Stomach (tissue), 9 donors: ENCODE results near the gene ADGRD1. TPM values are rescaled to one million over a fixed set of nuclear protein-coding genes. Genes with fewer than 3 reads are reported as not detected.

ENCODE experiments used
- DNase-seq, 2 donors: peaks; one replicate each; pipeline versions ENCODE4 v3.0.0 to v3.0.0-alpha.2; 2013 to 2019
- H3K27ac ChIP-seq, 5 donors: fragments of 200-600 bp in 4 of 5; sonication (generic) in 4 of 5; one replicate each; pipeline ENCODE4 v1.5.1; 2013 to 2019; ENCODE audit warnings: mild to moderate bottlenecking in 1 of 5, moderate library complexity in 1 of 5
- H3K27me3 ChIP-seq, 3 donors: fragments of 200-600 bp; sonication (generic); one replicate each; pipeline ENCODE4 v1.5.1; 2017 to 2019; ENCODE audit warnings: mixed run types in 1 of 3
- H3K36me3 ChIP-seq, 4 donors: fragments of 200-600 bp; sonication (generic); 1 replicate in 3 of 4; 2 replicates in 1 of 4; pipeline ENCODE4 v1.5.1; 2016 to 2019
- H3K4me1 ChIP-seq, 4 donors: fragments of 200-600 bp; sonication (generic); one replicate each; pipeline ENCODE4 v1.5.1; 2016 to 2019
- H3K4me3 ChIP-seq, 4 donors: fragments of 200-600 bp; sonication (generic) in 3 of 4; one replicate each; pipeline ENCODE4 v1.5.1; 2016 to 2019; ENCODE audit warnings: mild to moderate bottlenecking in 1 of 4
- H3K9me3 ChIP-seq, 4 donors: fragments of 200-600 bp; sonication (generic); one replicate each; pipeline ENCODE4 v1.5.1; 2016 to 2019
- CTCF ChIP-seq, 7 experiments: fragments of 450-650 bp in 4 of 7; fragments of 200-600 bp in 3 of 7; sonication (generic) in 3 of 7; IDR thresholded peaks; one replicate each; pipeline ENCODE4 v1.5.1; 2016 to 2019; ENCODE audit warnings: antibody characterized with exemption in 7 of 7, control low read depth in 2 of 7, mild to moderate bottlenecking in 1 of 7
- EP300 ChIP-seq: sonication (generic); formaldehyde crosslinking; IDR thresholded peaks from one replicate; pipeline ENCODE4 v1.6.1; 2017; ENCODE audit warnings: antibody characterized with exemption
- POLR2A ChIP-seq, 4 donors: fragments of 450-650 bp; IDR thresholded peaks; one replicate each; pipeline ENCODE4 v1.6.1; 2016; ENCODE audit warnings: antibody characterized with exemption in 4 of 4, control low read depth in 2 of 4, mild to moderate bottlenecking in 1 of 4, moderate library complexity in 1 of 4
- POLR2AphosphoS5 ChIP-seq, 3 donors: sonication (generic); formaldehyde crosslinking; IDR thresholded peaks; one replicate each; pipeline ENCODE4 v1.6.1; 2016; ENCODE audit warnings: antibody characterized with exemption in 3 of 3
- WGBS, 5 donors: extraction: QIAGEN DNeasy Blood & Tissue Kit in 3 of 5; methylation state at CpG; one replicate each; pipeline versions ENCODE4 v1.1.5 to v1.1.7; 2013 to 2018; 5-methylcytosine and 5-hydroxymethylcytosine counted together
- intact Hi-C: fragments of 100-400 bp; cut with DNase I; formaldehyde crosslinking; loops from one replicate; pipeline ENCODE4 v1.15.1; 2023; ENCODE audit warnings: low total_unique reads
- polyA plus RNA-seq, 3 donors: library from polyadenylated mRNA; stranded (reverse); fragments of 200-250 nt; gene quantifications; one replicate each; pipeline ENCODE4 v1.2.3, GENCODE V29; 2013
- total RNA-seq, 5 donors: library from RNA; depleted of rRNA; stranded (reverse); fragments of >200 nt; gene quantifications; one replicate each; pipeline versions ENCODE4 v1.1.0 to v1.2.3, GENCODE V29; 2014 to 2016
- donor health status: healthy with polysubstance abuse.
- donor health status: Bipolar disorder and iron deficiency.
- donor health status: healthy.

ADGRD1 gene
- total and polyA plus RNA-seq, 8 donors = 3.7 to 43.8 (median 15.4) TPM

DNA sequence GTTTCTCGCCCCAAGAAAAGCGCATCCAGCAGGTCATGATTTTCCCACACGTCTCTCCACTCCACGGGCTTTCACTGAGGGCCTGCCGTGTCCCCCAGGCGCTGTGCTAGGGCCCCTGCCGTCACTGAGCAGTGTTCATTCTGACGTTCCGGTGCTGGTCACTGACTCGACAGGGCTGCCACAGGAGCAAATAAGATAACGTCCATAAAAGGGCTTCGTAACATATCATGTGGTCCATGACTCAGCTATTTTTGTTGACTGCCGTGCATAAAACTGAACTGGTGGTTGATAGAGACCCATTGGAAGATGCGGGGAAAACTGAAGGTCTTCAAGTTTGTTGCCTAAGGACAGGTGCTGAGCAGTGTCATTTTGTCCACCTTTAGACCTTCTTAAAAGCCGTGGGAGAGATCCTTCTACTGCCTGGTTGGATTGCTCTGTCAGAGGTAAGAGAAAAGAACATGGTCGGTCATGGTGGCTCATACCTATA is 46.3 kb downstream of the ADGRD1 start:
- intact Hi-C loops = no loop called here
- DNase-seq = no peak
- H3K4me3 ChIP-seq = no peak overlapping the region
- peaks cover 0 to 16% (median 11%) of the 10 kb centered on the region in 4 donors for H3K4me1 ChIP-seq
- peaks cover 0 to 3% (median 0%) of the 10 kb centered on the region in 3 donors for H3K27me3 ChIP-seq
- H3K27ac ChIP-seq = peak overlapping the region in 1 of 5 donors; percentile 29
- H3K36me3 ChIP-seq = peaks cover 0 to 6% (median 4%) of the 10 kb centered on the region in 4 donors
- WGBS, 5 donors = 58 to 82% (median 72%) methylated on average over 16 of the region's 16 CpGs
- TF ChIP-seq POLR2AphosphoS5 (IDR thresholded peaks at IDR 0.05) (no peak), EP300 (no peak), CTCF (IDR thresholded peaks at IDR 0.05) (no peak), POLR2A (IDR thresholded peaks at IDR 0.05) (no peak)
- peaks cover 0 to 6% (median 0%) of the 10 kb centered on the region in 4 donors for H3K9me3 ChIP-seq

- Histone ChIP-seq H3K27ac (peak overlapping the region in 1 of 5 donors; percentile 80), H3K36me3 (peaks cover 0 to 11% (median 2%) of the 10 kb centered on the region in 4 donors), H3K4me3 (no peak overlapping the region), H3K4me1 (peaks cover 0 to 16% (median 11%) of the 10 kb centered on the region in 4 donors), H3K9me3 (peaks cover 0 to 6% (median 0%) of the 10 kb centered on the region in 4 donors), H3K27me3 (peaks cover 0 to 14% (median 0%) of the 10 kb centered on the region in 3 donors)
- 36 to 68% (median 47%) methylated on average over 1 of the region's 1 CpG for WGBS, 5 donors
- intact Hi-C loops = no loop called here
- TF ChIP-seq POLR2AphosphoS5 (IDR thresholded peaks at IDR 0.05) (no peak), POLR2A (IDR thresholded peaks at IDR 0.05) (no peak), EP300 (no peak), CTCF (IDR thresholded peaks at IDR 0.05) (no peak)
- DNase-seq = no peak
Measured at GRCh38 chr12:131001493-131001892, 47.8 kb downstream of the ADGRD1 start.

- WGBS, 5 donors = 20 to 46% (median 34%) methylated on average over 2 of the region's 2 CpGs
- no peak overlapping the region for H3K4me3 ChIP-seq
- H3K36me3 ChIP-seq = peaks cover 0 to 11% (median 2%) of the 10 kb centered on the region in 4 donors
- peak in 1 of 2 donors; percentile 64 for DNase-seq
- H3K27ac ChIP-seq = peak overlapping the region in 1 of 5 donors; percentile 80
- peaks cover 0 to 14% (median 0%) of the 10 kb centered on the region in 3 donors for H3K27me3 ChIP-seq
- peaks cover 4 to 23% (median 18%) of the 10 kb centered on the region in 4 donors for H3K4me1 ChIP-seq
- TF ChIP-seq EP300 (no peak), POLR2AphosphoS5 (IDR thresholded peaks at IDR 0.05) (no peak), POLR2A (IDR thresholded peaks at IDR 0.05) (no peak), CTCF (IDR thresholded peaks at IDR 0.05) (no peak)
- intact Hi-C loops = no loop called here
- H3K9me3 ChIP-seq = peaks cover 0 to 6% (median 0%) of the 10 kb centered on the region in 4 donors
Measured at GRCh38 chr12:131002216-131002631, 48.5 kb downstream of the ADGRD1 start.

DNA sequence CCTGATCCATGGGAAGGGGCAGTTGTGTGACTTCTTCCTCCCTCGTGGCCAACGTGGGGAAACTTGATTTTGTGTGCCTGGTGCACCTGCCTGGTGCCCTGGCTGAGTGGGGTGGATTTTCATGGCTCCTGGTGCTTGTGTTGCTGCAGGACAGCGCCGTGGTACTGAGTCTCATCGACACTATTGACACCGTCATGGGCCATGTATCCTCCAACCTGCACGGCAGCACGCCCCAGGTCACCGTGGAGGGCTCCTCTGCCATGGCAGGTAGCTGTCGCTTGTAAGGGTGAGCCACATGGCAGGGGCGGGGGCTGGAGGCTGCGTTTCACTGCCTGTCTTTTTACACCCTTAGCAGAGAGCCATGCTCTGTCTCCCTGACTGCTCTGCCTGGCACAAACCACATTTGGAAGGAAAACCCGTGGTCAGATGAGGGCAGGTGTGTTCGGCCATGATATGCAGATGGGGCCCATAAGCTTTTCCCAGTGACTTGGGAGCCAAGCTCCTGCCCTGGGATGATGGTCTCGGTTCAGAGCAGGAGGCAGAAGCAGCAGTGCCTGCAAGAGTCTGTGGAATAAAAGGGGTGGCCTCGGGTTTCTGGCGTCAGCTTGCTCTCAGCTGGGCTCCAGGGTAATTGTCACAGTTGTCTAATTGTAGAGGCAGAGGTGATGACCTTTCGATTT is 49.5 kb downstream of the ADGRD1 start:
- Histone ChIP-seq H3K36me3 (peaks cover 0 to 11% (median 2%) of the 10 kb centered on the region in 4 donors), H3K4me1 (peaks cover 6 to 33% (median 23%) of the 10 kb centered on the region in 4 donors), H3K27ac (peak overlapping the region in 1 of 5 donors; percentile 80), H3K27me3 (peaks cover 0 to 14% (median 0%) of the 10 kb centered on the region in 3 donors), H3K9me3 (peaks cover 0 to under 1% (median 0%) of the 10 kb centered on the region in 4 donors), H3K4me3 (no peak overlapping the region)
- 81 to 86% (median 84%) methylated on average over 17 to 18 of the region's 18 CpGs for WGBS, 5 donors
- no peak for TF ChIP-seq EP300
- no peak for TF ChIP-seq POLR2A (IDR thresholded peaks at IDR 0.05)
- TF ChIP-seq POLR2AphosphoS5 (IDR thresholded peaks at IDR 0.05) = no peak
- TF ChIP-seq CTCF (IDR thresholded peaks at IDR 0.05) = no peak
- intact Hi-C loops = no loop called here
- DNase-seq = no peak
